Bone marrow (tissue), 2 donors: ENCODE data around the gene BST1.
A peak's percentile ranks its signal among the peaks of the same experiment; 100 is the strongest.
"Not testable (repeated sequence)": the region's sequence is repeated elsewhere in the genome, so short reads cannot be mapped to it uniquely, and the experiment has no call there.

Experiments
- DNase-seq, 2 donors: peaks; one replicate each; lab custom pipeline; 2025; lab: John Stamatoyannopoulos, UW

BST1 gene

GRCh38 chr4:15746110-15746509 lies 43.2 kb downstream of the BST1 start:
- DNase-seq, result no peak

GRCh38 chr4:15749001-15749400 lies 46.1 kb downstream of the BST1 start:
- no peak for DNase-seq

- DNase-seq, result no peak
Observed at GRCh38 chr4:15751153-15751552, 48.3 kb downstream of the BST1 start.

GRCh38 chr4:15753081-15753480 lies 50.2 kb downstream of the BST1 start:
- no peak for DNase-seq

GRCh38 chr4:15753786-15754185 lies 50.9 kb downstream of the BST1 start:
- no peak for DNase-seq

GRCh38 chr4:15754323-15754722 lies 51.5 kb downstream of the BST1 start:
- peak in 1 of 2 donors; percentile 78 for DNase-seq

GRCh38 chr4:15755321-15756155 lies 52.7 kb downstream of the BST1 start:
- DNase-seq, result no peak

- peak; percentile 19 to 92 for DNase-seq
Observed at GRCh38 chr4:15756361-15756861, 53.5 kb downstream of the BST1 start.

GRCh38 chr4:15757054-15757453 lies 54.2 kb downstream of the BST1 start:
- DNase-seq, result no peak

GRCh38 chr4:15758294-15758693 lies 55.4 kb downstream of the BST1 start:
- no peak for DNase-seq

GRCh38 chr4:15762460-15762859 lies 59.6 kb downstream of the BST1 start:
- not testable (repeated sequence) for DNase-seq

GRCh38 chr4:15765391-15765790 lies 62.5 kb downstream of the BST1 start:
- no peak for DNase-seq

GRCh38 chr4:15765910-15766697 lies 63.2 kb downstream of the BST1 start:
- peak in 1 of 2 donors; percentile 49 for DNase-seq

- DNase-seq, result no peak
Observed at GRCh38 chr4:15766821-15767220, 64.0 kb downstream of the BST1 start.

- no peak for DNase-seq
Observed at GRCh38 chr4:15769202-15769601, 66.3 kb downstream of the BST1 start.

- peak in 1 of 2 donors; percentile 33 for DNase-seq
Observed at GRCh38 chr4:15771216-15772058, 68.6 kb downstream of the BST1 start.

GRCh38 chr4:15774020-15774420 lies 71.2 kb downstream of the BST1 start:
- no peak for DNase-seq

- DNase-seq, result no peak
Observed at GRCh38 chr4:15776871-15777648, 74.2 kb downstream of the BST1 start.

- DNase-seq, result no peak
Observed at GRCh38 chr4:15777697-15778288, 74.9 kb downstream of the BST1 start.

GRCh38 chr4:15778289-15779241 lies 75.7 kb downstream of the BST1 start, which contains the start of gene CD38:
Gene CD38 (plus strand): TSS chr4:15778328. CDS start chr4:15778415, 87 bp downstream.
- peak in 1 of 2 donors; percentile 52 for DNase-seq
